RWPE2 (cell line): Measurements from ENCODE around the gene ASAP3.

Source experiments
- ATAC-seq: fragments of 200-7000 bp; cut with Tn5 transposase; 3 replicates; pipeline ENCODE4 v1.9.1; 2021; ENCODE audit warnings: low read depth
- DNase-seq: peaks from one replicate; pipeline ENCODE4 v3.0.0-alpha.2; 2020; ENCODE audit warnings: low spot score
- H3K27ac ChIP-seq: fragments of 450-650 bp; 2 replicates; pipeline ENCODE4 v1.5.1; 2017; ENCODE audit warnings: mild to moderate bottlenecking; ENCODE audit not compliant: poor library complexity, severe bottlenecking
- H3K27me3 ChIP-seq: fragments of 250-450 bp; sonication (Bioruptor Pico); 2 replicates; pipeline ENCODE4 v1.5.1; 2021; ENCODE audit warnings: mild to moderate bottlenecking, moderate library complexity; ENCODE audit not compliant: insufficient read depth, poor library complexity, severe bottlenecking
- H3K36me3 ChIP-seq: fragments of 250-450 bp; sonication (Bioruptor Pico); 2 replicates; pipeline ENCODE4 v1.5.1; 2020; ENCODE audit warnings: low read depth, mild to moderate bottlenecking, moderate library complexity
- H3K4me1 ChIP-seq: fragments of 250-450 bp; sonication (Bioruptor Pico); 2 replicates; pipeline ENCODE4 v1.5.1; 2021; ENCODE audit warnings: mild to moderate bottlenecking, moderate library complexity; ENCODE audit not compliant: insufficient read depth, poor library complexity, severe bottlenecking
- H3K4me3 ChIP-seq: fragments of 250-450 bp; sonication (Bioruptor Pico); 2 replicates; pipeline ENCODE4 v1.5.1; 2021; ENCODE audit warnings: mild to moderate bottlenecking, moderate library complexity; ENCODE audit not compliant: severe bottlenecking
- H3K9me3 ChIP-seq: fragments of 250-450 bp; sonication (Bioruptor Pico); 2 replicates; pipeline ENCODE4 v1.5.1; 2021; ENCODE audit warnings: mild to moderate bottlenecking, moderate library complexity; ENCODE audit not compliant: severe bottlenecking
- CTCF ChIP-seq: fragments of 450-650 bp; IDR thresholded peaks from one replicate; pipeline ENCODE4 v1.5.1; 2017; ENCODE audit warnings: mild to moderate bottlenecking, moderate library complexity; ENCODE audit not compliant: poor library complexity, severe bottlenecking

ASAP3 gene

GRCh38 chr1:23416964-23417363 lies 67.0 kb downstream of the ASAP3 start:
- Histone ChIP-seq H3K27ac (no peak overlapping the region), H3K9me3 (no peaks in the 10 kb centered on the region), H3K4me3 (no peak overlapping the region), H3K36me3 (no peaks in the 10 kb centered on the region), H3K27me3 (no peaks in the 10 kb centered on the region), H3K4me1 (no peaks in the 10 kb centered on the region)
- no peak for TF ChIP-seq CTCF
- ATAC-seq (no peak), DNase-seq (no peak)

DNA sequence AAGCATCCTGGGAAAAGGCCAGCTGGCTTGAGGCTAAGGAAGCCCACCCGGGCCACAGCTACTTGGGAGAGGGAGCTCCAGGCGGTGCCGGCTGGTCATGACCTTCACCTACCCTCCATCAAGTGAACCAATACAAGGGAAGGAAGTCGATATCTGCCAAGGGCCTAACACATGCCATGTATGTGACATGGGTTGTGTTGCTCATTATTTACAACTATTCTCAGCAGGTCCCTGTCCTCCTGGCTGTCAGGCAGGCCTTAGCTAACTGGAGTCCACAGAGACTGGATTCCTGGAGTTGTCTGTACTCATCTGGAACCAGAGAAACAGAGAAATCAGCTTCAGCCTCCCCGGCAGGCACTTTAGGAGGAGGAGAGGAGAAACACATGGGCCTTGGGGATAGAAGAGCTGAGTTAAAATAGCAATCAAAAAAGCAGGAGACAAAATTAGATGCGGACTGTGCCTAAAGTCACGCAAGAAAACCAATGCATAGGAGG lies 75.1 kb downstream of the ASAP3 start:
- H3K36me3 ChIP-seq: no peaks in the 10 kb centered on the region
- peaks cover 5% of the 10 kb centered on the region for H3K4me1 ChIP-seq
- TF ChIP-seq CTCF: no peak
- H3K27ac ChIP-seq: no peak overlapping the region
- no peak for ATAC-seq
- no peaks in the 10 kb centered on the region for H3K27me3 ChIP-seq
- no peaks in the 10 kb centered on the region for H3K9me3 ChIP-seq
- no peak for DNase-seq
- no peak overlapping the region for H3K4me3 ChIP-seq

DNA sequence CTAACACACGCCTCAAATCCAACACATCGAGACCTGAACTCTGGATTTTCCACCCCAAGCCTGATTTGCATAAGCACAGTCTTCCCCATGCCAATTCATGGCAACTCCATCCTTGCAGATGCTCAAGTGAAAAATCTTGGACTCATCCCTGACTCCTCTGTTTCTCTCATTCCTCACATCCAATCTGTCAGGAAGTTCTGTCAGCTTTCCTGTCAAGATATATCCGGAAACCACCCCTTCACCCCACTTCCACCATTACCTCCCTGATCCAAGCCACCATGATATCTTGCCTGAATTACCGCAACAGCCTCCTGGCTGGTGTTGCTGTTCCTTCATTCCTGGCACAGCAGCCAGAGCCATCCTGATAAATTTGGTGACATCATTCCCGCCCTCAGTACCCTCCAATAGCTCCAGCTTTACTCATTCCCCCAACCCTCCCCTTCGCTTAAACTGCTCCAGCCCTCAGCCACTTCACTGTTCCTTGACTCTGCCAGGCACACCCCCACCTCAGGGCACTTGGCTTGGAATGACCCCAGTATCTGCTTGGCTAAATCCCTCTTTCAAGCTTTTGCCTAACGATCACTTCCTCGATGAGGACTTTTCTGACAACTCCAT lies 76.9 kb downstream of the ASAP3 start:
- no peaks in the 10 kb centered on the region for H3K36me3 ChIP-seq
- no peak for TF ChIP-seq CTCF
- ATAC-seq (no peak), DNase-seq (no peak)
- H3K9me3 ChIP-seq: no peaks in the 10 kb centered on the region
- H3K27ac ChIP-seq: no peak overlapping the region
- no peaks in the 10 kb centered on the region for H3K27me3 ChIP-seq
- no peak overlapping the region for H3K4me3 ChIP-seq
- peaks cover 19% of the 10 kb centered on the region for H3K4me1 ChIP-seq

GRCh38 chr1:23405946-23406345 lies 78.0 kb downstream of the ASAP3 start:
- Histone ChIP-seq H3K9me3 (no peaks in the 10 kb centered on the region), H3K27ac (no peak overlapping the region), H3K36me3 (no peaks in the 10 kb centered on the region), H3K27me3 (no peaks in the 10 kb centered on the region), H3K4me1 (peaks cover 19% of the 10 kb centered on the region), H3K4me3 (no peak overlapping the region)
- no peak for ATAC-seq
- no peak for TF ChIP-seq CTCF
- no peak for DNase-seq

DNA sequence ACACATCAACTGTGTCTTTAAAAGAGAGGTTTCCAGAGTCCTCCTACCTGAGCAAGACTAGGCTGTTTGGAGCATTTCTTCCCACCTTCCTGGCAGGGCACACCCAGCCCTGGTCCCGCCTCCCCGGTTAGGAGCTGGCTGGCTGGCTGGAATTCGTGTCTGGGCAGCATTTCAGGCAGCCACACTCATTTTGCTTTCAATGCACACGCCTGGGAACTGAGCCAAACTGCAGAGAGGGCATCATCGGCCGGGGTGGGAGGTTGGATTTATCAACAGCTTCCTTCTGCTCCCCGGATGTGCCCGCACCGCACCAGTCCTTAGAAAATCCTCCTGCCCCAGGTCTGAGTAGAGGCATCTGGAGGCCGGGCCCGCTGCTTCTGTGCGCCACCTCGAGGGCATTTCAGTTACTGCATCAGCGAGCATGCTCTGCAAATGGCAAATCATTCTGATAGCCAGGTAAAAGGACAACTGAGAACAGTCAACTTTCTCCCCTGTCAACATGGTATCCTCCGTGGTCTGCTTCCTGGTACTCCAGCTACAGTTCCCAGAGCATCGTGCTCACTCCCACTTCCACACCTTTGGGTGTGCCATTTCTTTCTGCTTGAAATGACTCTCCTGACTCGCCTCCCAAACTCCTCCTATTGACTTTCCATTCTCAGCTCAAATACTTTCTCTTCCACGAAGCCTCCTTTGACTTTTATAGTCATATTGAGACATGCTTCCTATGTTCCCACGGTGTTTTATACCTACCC lies 80.1 kb downstream of the ASAP3 start:
- DNase-seq (peak; percentile 98), ATAC-seq (peak; percentile 97)
- peak; percentile 98 for TF ChIP-seq CTCF
- Histone ChIP-seq H3K4me3 (no peak overlapping the region), H3K27ac (peak overlapping the region; percentile 93), H3K4me1 (peaks cover 19% of the 10 kb centered on the region), H3K36me3 (no peaks in the 10 kb centered on the region), H3K9me3 (no peaks in the 10 kb centered on the region), H3K27me3 (no peaks in the 10 kb centered on the region)
